ENCODE results near the gene PDIA2. TPM values are rescaled to one million over a fixed set of nuclear protein-coding genes. Genes with fewer than 3 reads are reported as not detected.

Gene PDIA2, protein sequence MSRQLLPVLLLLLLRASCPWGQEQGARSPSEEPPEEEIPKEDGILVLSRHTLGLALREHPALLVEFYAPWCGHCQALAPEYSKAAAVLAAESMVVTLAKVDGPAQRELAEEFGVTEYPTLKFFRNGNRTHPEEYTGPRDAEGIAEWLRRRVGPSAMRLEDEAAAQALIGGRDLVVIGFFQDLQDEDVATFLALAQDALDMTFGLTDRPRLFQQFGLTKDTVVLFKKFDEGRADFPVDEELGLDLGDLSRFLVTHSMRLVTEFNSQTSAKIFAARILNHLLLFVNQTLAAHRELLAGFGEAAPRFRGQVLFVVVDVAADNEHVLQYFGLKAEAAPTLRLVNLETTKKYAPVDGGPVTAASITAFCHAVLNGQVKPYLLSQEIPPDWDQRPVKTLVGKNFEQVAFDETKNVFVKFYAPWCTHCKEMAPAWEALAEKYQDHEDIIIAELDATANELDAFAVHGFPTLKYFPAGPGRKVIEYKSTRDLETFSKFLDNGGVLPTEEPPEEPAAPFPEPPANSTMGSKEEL
- total RNA-seq (2014; rRNA removed; shearing (Covaris generic)) (not detected in 2 replicates), polyA plus RNA-seq (2016; fragmentation: Nextera tagmentation; extraction: Ambion mirVana) (not detected in 2 replicates)

DNA sequence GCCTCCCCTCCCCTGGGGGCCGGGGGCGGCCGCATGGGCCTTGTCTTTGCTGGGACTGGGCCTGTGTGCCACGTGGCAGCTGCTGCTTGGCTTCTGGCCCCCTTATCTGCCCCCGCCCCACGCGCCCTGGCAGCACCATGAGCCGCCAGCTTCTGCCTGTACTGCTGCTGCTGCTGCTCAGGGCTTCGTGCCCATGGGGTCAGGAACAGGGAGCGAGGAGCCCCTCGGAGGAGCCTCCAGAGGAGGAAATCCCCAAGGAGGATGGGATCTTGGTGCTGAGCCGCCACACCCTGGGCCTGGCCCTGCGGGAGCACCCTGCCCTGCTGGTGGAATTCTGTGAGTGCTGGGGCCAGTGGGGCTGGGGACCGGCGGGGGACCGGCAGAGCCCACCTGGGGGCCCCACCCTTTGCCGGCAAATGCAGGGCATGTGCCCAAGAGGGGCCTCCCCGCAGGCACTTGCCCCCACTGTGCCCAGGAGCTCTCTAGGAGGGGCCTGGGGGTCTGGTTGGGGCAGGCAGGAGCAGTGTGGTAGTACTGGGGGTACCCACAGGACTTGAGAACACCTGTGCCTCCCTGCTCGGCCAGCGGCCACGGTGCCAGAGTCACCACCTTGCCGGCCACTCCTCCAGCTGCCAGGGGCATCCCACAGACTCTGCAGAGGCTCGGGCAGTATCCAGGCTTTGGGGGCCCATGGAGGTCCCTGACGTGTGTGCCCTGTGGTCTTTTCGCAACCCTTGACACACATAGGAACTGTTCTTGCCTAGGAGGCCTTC, at the start of gene PDIA2:
Gene PDIA2 (plus strand): TSS at position 132 of the 773 bp plus-strand sequence. CDS start 6 bp downstream, at position 138.
- Histone ChIP-seq H3K4me1 (ENCODE audit: insufficient read depth) (no peaks in the 10 kb centered on the region), H3F3A (ENCODE audit: insufficient read depth) (no peaks in the 10 kb centered on the region), H3K4me3 (no peak within 1 kb of the TSS), H3K79me2 (ENCODE audit: insufficient read depth) (no peaks in the 10 kb centered on the region), H2AFZ (no peak within 1 kb of the TSS), H3K27me3 (replicated peaks; ENCODE audit: insufficient read depth) (0 out of 2 replicates have a peak, but pooled peaks cover 9% of the 10 kb centered on the region), H3K27ac (no peak within 1 kb of the TSS), H3K9me3 (ENCODE audit: low read depth) (no peaks in the 10 kb centered on the region), H3K4me2 (ENCODE audit: unreplicated experiment) (no peak within 1 kb of the TSS), H3K36me3 (ENCODE audit: low read depth) (no peaks in the 10 kb centered on the region), H4K20me1 (ENCODE audit: insufficient read depth) (no peaks in the 10 kb centered on the region), H3K9me2 (ENCODE audit: insufficient read depth) (no peaks in the 10 kb centered on the region), H3K9ac (no peak within 1 kb of the TSS)
- 74 to 78% methylated on average over 15 to 25 of the region's 25 CpGs for WGBS, 2 experiments (ENCODE audit: low coverage in 1 of 2, low lambda C conversion rate in 2 of 2, missing lambda C conversion rate in 2 of 2)
- in situ Hi-C loops (cut with MboI), result no loop called here
- no peak for DNase-seq
- TF ChIP-seq EZH2 (IDR thresholded peaks at IDR 0.05; ENCODE audit: insufficient read depth, poor library complexity, severe bottlenecking), result no peak
- TF ChIP-seq EZH2phosphoT487 (IDR thresholded peaks at IDR 0.05; ENCODE audit: insufficient read depth, low read depth), result no peak

DNA sequence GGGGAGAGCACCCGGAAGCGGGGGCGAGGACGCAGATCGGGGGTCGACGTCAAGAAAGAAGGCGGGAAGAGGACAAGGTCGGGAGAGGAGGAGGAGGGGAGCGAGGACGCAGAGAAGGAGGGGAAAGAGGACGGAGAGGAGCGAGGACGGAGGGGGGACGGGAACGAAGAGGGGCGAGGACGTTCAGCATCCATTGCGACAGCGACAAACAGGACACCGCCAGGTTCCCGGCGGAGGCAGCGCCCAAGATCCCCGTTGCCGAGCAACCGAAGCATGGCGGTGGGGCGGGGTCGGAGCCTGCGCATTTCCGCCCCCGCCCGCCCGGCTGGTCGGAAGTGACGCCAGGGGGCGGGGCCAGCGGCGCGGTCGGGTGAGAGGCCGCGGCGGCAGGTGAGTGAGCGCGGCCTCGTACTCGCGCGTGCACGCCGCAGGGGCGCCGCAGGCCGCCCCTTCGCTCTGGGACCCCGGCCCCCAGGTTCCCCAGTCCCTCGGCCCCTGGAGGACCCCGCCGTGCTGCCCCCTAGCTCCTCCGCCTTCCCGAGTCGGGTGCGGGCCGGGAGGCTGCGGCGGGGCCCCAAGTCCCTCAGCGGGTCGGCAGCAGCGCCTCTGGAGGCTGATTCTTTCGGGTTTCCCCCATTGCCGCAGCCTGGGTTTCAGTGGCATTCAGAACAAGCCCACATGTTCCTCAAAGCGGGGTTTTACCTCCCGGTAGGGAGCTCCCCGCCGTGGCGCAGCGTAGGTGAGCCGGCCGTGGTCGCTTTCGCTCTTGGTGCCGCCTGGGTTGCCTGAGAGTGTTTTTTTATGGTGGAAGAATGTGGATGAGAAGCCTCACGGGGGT, 48.3 kb upstream of the PDIA2 start, which contains the start of gene FAM234A:
Gene FAM234A (plus strand): TSS at position 354 of the 838 bp plus-strand sequence. CDS start 19,593 bp downstream, outside the sequence.
- Histone ChIP-seq H3K4me2 (ENCODE audit: unreplicated experiment) (peak within 1 kb of the TSS; percentile 95), H3K36me3 (ENCODE audit: low read depth) (no peaks in the 10 kb centered on the region), H3K4me1 (ENCODE audit: insufficient read depth) (peaks cover 1% of the 10 kb centered on the region; the same call in 1 of the 2 replicates), H3K27ac (peak within 1 kb of the TSS; percentile 99), H3K4me3 (peak within 1 kb of the TSS; percentile 95), H3K27me3 (replicated peaks; ENCODE audit: insufficient read depth) (no peaks in the 10 kb centered on the region), H3K79me2 (ENCODE audit: insufficient read depth) (peaks cover 33% of the 10 kb centered on the region), H3F3A (ENCODE audit: insufficient read depth) (peaks cover 12% of the 10 kb centered on the region), H3K9me3 (ENCODE audit: low read depth) (no peaks in the 10 kb centered on the region), H3K9ac (peak within 1 kb of the TSS; percentile 96), H3K9me2 (ENCODE audit: insufficient read depth) (no peaks in the 10 kb centered on the region), H2AFZ (peak within 1 kb of the TSS; percentile 84), H4K20me1 (ENCODE audit: insufficient read depth) (no peaks in the 10 kb centered on the region)
- no peak for TF ChIP-seq EZH2phosphoT487 (IDR thresholded peaks at IDR 0.05; ENCODE audit: insufficient read depth, low read depth)
- no peak for TF ChIP-seq EZH2 (IDR thresholded peaks at IDR 0.05; ENCODE audit: insufficient read depth, poor library complexity, severe bottlenecking)
- DNase-seq, result peak; percentile 99
- in situ Hi-C loops (cut with MboI), result no loop called here
- 1% methylated on average over 40 to 60 of the region's 85 CpGs for WGBS, 2 experiments (ENCODE audit: low coverage in 1 of 2, low lambda C conversion rate in 2 of 2, missing lambda C conversion rate in 2 of 2)

DNA sequence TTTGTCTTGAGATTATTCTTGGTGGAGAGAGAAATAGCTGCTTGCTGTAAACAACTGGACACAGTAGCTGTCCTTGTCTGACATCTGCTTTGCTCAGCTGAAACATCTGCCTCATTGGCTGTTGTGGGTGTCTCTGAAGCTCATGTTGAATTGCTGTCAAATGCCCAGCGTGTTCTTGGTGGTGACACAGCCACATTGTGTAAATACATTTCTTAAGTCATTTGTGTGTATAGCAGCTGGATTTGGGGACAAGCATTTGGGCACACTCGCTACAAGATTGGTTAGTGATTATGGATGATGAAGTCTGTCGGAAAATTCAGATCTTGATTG, 43.1 kb upstream of the PDIA2 start:
- DNase-seq, result peak; percentile 42
- WGBS, 2 experiments (ENCODE audit: low coverage in 1 of 2, low lambda C conversion rate in 2 of 2, missing lambda C conversion rate in 2 of 2), result 33 to 34% methylated on average over 3 of the region's 3 CpGs
- H3F3A ChIP-seq (ENCODE audit: insufficient read depth), result peaks cover 19% of the 10 kb centered on the region
- no peaks in the 10 kb centered on the region for H3K36me3 ChIP-seq (ENCODE audit: low read depth)
- no peaks in the 10 kb centered on the region for H4K20me1 ChIP-seq (ENCODE audit: insufficient read depth)
- H3K27ac ChIP-seq, result peak overlapping the region; percentile 13
- H3K79me2 ChIP-seq (ENCODE audit: insufficient read depth), result peaks cover 81% of the 10 kb centered on the region
- H3K4me3 ChIP-seq, result no peak overlapping the region
- TF ChIP-seq EZH2 (IDR thresholded peaks at IDR 0.05; ENCODE audit: insufficient read depth, poor library complexity, severe bottlenecking) (no peak), EZH2phosphoT487 (IDR thresholded peaks at IDR 0.05; ENCODE audit: insufficient read depth, low read depth) (no peak)
- H3K9me3 ChIP-seq (ENCODE audit: low read depth), result no peaks in the 10 kb centered on the region
- in situ Hi-C loops (cut with MboI), result no loop called here
- no peaks in the 10 kb centered on the region for H3K27me3 ChIP-seq (replicated peaks; ENCODE audit: insufficient read depth)
- no peak overlapping the region for H3K4me2 ChIP-seq (ENCODE audit: unreplicated experiment)
- no peaks in the 10 kb centered on the region for H3K9me2 ChIP-seq (ENCODE audit: insufficient read depth)
- peaks cover 4% of the 10 kb centered on the region; the same call in 1 of the 2 replicates for H3K4me1 ChIP-seq (ENCODE audit: insufficient read depth)
- H2AFZ ChIP-seq, result no peak overlapping the region
- H3K9ac ChIP-seq, result 0 out of 2 replicates have a peak overlapping the region, but pooled peaks have one; percentile 4

Measured in GM23248 (cell line).